ENCODE data around the gene MAD1L1.

GRCh38 chr7:2142386-2142785 is 90.4 kb downstream of the MAD1L1 start:
- TF ChIP-seq, protein P1, sequence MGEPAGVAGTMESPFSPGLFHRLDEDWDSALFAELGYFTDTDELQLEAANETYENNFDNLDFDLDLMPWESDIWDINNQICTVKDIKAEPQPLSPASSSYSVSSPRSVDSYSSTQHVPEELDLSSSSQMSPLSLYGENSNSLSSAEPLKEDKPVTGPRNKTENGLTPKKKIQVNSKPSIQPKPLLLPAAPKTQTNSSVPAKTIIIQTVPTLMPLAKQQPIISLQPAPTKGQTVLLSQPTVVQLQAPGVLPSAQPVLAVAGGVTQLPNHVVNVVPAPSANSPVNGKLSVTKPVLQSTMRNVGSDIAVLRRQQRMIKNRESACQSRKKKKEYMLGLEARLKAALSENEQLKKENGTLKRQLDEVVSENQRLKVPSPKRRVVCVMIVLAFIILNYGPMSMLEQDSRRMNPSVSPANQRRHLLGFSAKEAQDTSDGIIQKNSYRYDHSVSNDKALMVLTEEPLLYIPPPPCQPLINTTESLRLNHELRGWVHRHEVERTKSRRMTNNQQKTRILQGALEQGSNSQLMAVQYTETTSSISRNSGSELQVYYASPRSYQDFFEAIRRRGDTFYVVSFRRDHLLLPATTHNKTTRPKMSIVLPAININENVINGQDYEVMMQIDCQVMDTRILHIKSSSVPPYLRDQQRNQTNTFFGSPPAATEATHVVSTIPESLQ (CRISPR knock-in tag; IDR thresholded peaks at IDR 0.05), result no peak
- no peak for TF ChIP-seq NR2C2 (CRISPR knock-in tag; IDR thresholded peaks at IDR 0.05)
- TF ChIP-seq, protein P2, sequence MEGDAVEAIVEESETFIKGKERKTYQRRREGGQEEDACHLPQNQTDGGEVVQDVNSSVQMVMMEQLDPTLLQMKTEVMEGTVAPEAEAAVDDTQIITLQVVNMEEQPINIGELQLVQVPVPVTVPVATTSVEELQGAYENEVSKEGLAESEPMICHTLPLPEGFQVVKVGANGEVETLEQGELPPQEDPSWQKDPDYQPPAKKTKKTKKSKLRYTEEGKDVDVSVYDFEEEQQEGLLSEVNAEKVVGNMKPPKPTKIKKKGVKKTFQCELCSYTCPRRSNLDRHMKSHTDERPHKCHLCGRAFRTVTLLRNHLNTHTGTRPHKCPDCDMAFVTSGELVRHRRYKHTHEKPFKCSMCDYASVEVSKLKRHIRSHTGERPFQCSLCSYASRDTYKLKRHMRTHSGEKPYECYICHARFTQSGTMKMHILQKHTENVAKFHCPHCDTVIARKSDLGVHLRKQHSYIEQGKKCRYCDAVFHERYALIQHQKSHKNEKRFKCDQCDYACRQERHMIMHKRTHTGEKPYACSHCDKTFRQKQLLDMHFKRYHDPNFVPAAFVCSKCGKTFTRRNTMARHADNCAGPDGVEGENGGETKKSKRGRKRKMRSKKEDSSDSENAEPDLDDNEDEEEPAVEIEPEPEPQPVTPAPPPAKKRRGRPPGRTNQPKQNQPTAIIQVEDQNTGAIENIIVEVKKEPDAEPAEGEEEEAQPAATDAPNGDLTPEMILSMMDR (IDR thresholded peaks at IDR 0.05), result no peak
- no peak for TF ChIP-seq JUN (CRISPR knock-in tag; IDR thresholded peaks at IDR 0.05)
- no peak for TF ChIP-seq CREB1 (CRISPR knock-in tag; IDR thresholded peaks at IDR 0.05)
- no peak for TF ChIP-seq ETV6 (CRISPR knock-in tag; IDR thresholded peaks at IDR 0.05)
- TF ChIP-seq ZNF396 (CRISPR knock-in tag; IDR thresholded peaks at IDR 0.05; ENCODE audit: borderline replicate concordance), result no peak
